H1 (cell line): ENCODE measurements around the gene FAT1. TPM values are rescaled to one million over a fixed set of nuclear protein-coding genes. Genes with fewer than 3 reads are reported as not detected.
A peak's percentile ranks its signal among the peaks of the same experiment; 100 is the strongest.

Experiments used
- CTCF ChIA-PET: fragments of 300-600 bp; sonication (Branson Sonifier 250); formaldehyde crosslinking; loops from one replicate; lab custom pipeline; 2021; ENCODE audit not compliant: partially characterized antibody; lab: Charles Lee
- POLR2A ChIA-PET: fragments of 300-600 bp; sonication (Branson Sonifier 250); formaldehyde crosslinking; loops from one replicate; lab custom pipeline; 2021; ENCODE audit warnings: inconsistent platforms; ENCODE audit not compliant: partially characterized antibody; lab: Charles Lee
- DNase-seq, 2 experiments: peaks; one replicate each; pipeline versions ENCODE4 v3.0.0 to v3.0.0-alpha.2; 2010 to 2022; ENCODE audit warnings: low spot score in 2 of 2, low read depth in 1 of 2, mixed read lengths in 1 of 2
- FAIRE-seq: peaks from 2 replicates; lab custom pipeline; 2011; peaks lifted over from hg19 to GRCh38; lab: Jason Lieb, UNC
- H2AFZ ChIP-seq: 2 replicates; pipeline ENCODE4 v1.8.1; 2012; ENCODE audit warnings: low read length, inconsistent platforms
- H2AK5ac ChIP-seq: 2 replicates; pipeline ENCODE4 v1.6.1; 2013; ENCODE audit warnings: low read depth, low read length
- H2BK120ac ChIP-seq: replicated peaks from 2 replicates; pipeline ENCODE3; 2013; ENCODE audit warnings: low read depth, low read length, inconsistent platforms
- H2BK12ac ChIP-seq: 2 replicates; pipeline ENCODE4 v1.6.1; 2013; ENCODE audit warnings: low read depth, low read length
- H2BK15ac ChIP-seq: 2 replicates; pipeline ENCODE4 v1.6.1; 2013; ENCODE audit warnings: low read length
- H2BK20ac ChIP-seq: 2 replicates; pipeline ENCODE4 v1.6.1; 2013; ENCODE audit warnings: low read length
- H2BK5ac ChIP-seq: 2 replicates; pipeline ENCODE4 v1.6.1; 2013; ENCODE audit warnings: low read depth, low read length
- H3K14ac ChIP-seq: 2 replicates; pipeline ENCODE4 v1.6.1; 2013; ENCODE audit warnings: inconsistent platforms; ENCODE audit not compliant: insufficient read length
- H3K18ac ChIP-seq: 2 replicates; pipeline ENCODE4 v1.6.1; 2013; ENCODE audit warnings: low read length; ENCODE audit errors: extremely low read depth
- H3K23ac ChIP-seq: 2 replicates; pipeline ENCODE4 v1.6.1; 2013; ENCODE audit warnings: inconsistent platforms; ENCODE audit not compliant: insufficient read length
- H3K23me2 ChIP-seq: 2 replicates; pipeline ENCODE4 v1.6.1; 2013; ENCODE audit warnings: low read depth, low read length
- H3K27ac ChIP-seq: 2 replicates; pipeline ENCODE4 v1.6.1; 2011; ENCODE audit warnings: low read depth, low read length, inconsistent platforms
- H3K27me3 ChIP-seq, 4 experiments: replicated peaks in 1 of 4; 1 replicate in 1 of 4; 2 replicates in 3 of 4; pipeline versions ENCODE4 v1.6.1 to v1.8.1; 2011 to 2013; ENCODE audit warnings: low read length in 3 of 4, mild to moderate bottlenecking in 3 of 4, inconsistent platforms in 2 of 4, mixed read lengths in 2 of 4, moderate library complexity in 1 of 4; ENCODE audit not compliant: control insufficient read depth in 3 of 4, insufficient read depth in 3 of 4; ENCODE audit errors: extremely low read depth in 1 of 4
- H3K36me3 ChIP-seq, 4 experiments: 2 replicates each; pipeline versions ENCODE4 v1.6.1 to v1.8.1; 2011 to 2013; ENCODE audit warnings: mild to moderate bottlenecking in 4 of 4, low read length in 3 of 4, moderate library complexity in 2 of 4, control low read depth in 1 of 4, inconsistent platforms in 1 of 4; ENCODE audit not compliant: insufficient read depth in 4 of 4, control insufficient read depth in 2 of 4
- H3K4ac ChIP-seq: replicated peaks from 2 replicates; pipeline ENCODE3; 2013; ENCODE audit warnings: low read length, low read depth, mixed read lengths, inconsistent platforms; ENCODE audit not compliant: insufficient read length
- H3K4me1 ChIP-seq, 4 experiments: replicated peaks in 1 of 4; 1 replicate in 1 of 4; 2 replicates in 3 of 4; pipeline versions ENCODE4 v1.6.1 to v1.8.1; 2011 to 2013; ENCODE audit warnings: low read length in 3 of 4, inconsistent platforms in 2 of 4, mixed read lengths in 1 of 4; ENCODE audit not compliant: insufficient read depth in 4 of 4, control insufficient read depth in 3 of 4
- H3K4me2 ChIP-seq, 2 experiments: 2 replicates each; pipeline versions ENCODE4 v1.6.1 to v1.8.1; 2011 to 2013; ENCODE audit warnings: low read depth in 2 of 2, low read length in 2 of 2, control low read depth in 1 of 2, inconsistent platforms in 1 of 2, mild to moderate bottlenecking in 1 of 2; ENCODE audit not compliant: insufficient read depth in 1 of 2
- H3K4me3 ChIP-seq, 4 experiments: fragments of 200-600, 300-600 bp in 1 of 4; sonication (generic), shearing (Covaris generic), sonication (Bioruptor Twin) in 1 of 4; 2 replicates each; pipeline versions ENCODE4 v1.5.1 to v1.8.1; 2011 to 2016; ENCODE audit warnings: low read length in 4 of 4, low read depth in 3 of 4, control low read depth in 2 of 4, inconsistent platforms in 2 of 4, mild to moderate bottlenecking in 2 of 4, mixed read lengths in 1 of 4, moderate library complexity in 1 of 4; ENCODE audit not compliant: insufficient read depth in 2 of 4; ENCODE audit errors: extremely low read depth in 1 of 4
- H3K56ac ChIP-seq: replicated peaks from 2 replicates; pipeline ENCODE3; 2013; ENCODE audit warnings: low read depth, mild to moderate bottlenecking, mixed read lengths, low read length, inconsistent platforms; ENCODE audit not compliant: insufficient read length
- H3K79me1 ChIP-seq: 2 replicates; pipeline ENCODE4 v1.6.1; 2013; ENCODE audit warnings: low read depth, low read length, control low read depth
- H3K79me2 ChIP-seq, 2 experiments: 2 replicates each; pipeline versions ENCODE4 v1.6.1 to v1.8.1; 2012 to 2013; ENCODE audit warnings: low read length in 2 of 2, mild to moderate bottlenecking in 2 of 2, inconsistent platforms in 1 of 2; ENCODE audit not compliant: insufficient read depth in 2 of 2, control insufficient read depth in 1 of 2
- H3K9ac ChIP-seq, 4 experiments: replicated peaks in 1 of 4; 1 replicate in 1 of 4; 2 replicates in 3 of 4; pipeline versions ENCODE4 v1.6.1 to v1.8.1; 2011 to 2013; ENCODE audit warnings: low read depth in 3 of 4, low read length in 3 of 4, control low read depth in 2 of 4, mild to moderate bottlenecking in 2 of 4, moderate library complexity in 2 of 4, inconsistent platforms in 1 of 4; ENCODE audit errors: extremely low read depth in 1 of 4
- H3K9me3 ChIP-seq, 2 experiments: 2 replicates each; pipeline versions ENCODE4 v1.6.1 to v1.8.1; 2012 to 2013; ENCODE audit warnings: mild to moderate bottlenecking in 2 of 2, moderate library complexity in 2 of 2, control low read depth in 1 of 2, inconsistent platforms in 1 of 2, low read depth in 1 of 2, low read length in 1 of 2, mixed read lengths in 1 of 2; ENCODE audit not compliant: insufficient read depth in 2 of 2
- H4K20me1 ChIP-seq, 2 experiments: replicated peaks in 1 of 2; 2 replicates each; pipeline versions ENCODE3 to v1.8.1; 2011 to 2013; ENCODE audit warnings: inconsistent platforms in 2 of 2, low read length in 2 of 2, mild to moderate bottlenecking in 1 of 2; ENCODE audit not compliant: insufficient read depth in 2 of 2, control insufficient read depth in 1 of 2
- H4K5ac ChIP-seq: 2 replicates; pipeline ENCODE4 v1.6.1; 2013; ENCODE audit warnings: low read length, low read depth, mixed read lengths, inconsistent platforms; ENCODE audit not compliant: insufficient read length
- H4K8ac ChIP-seq: 2 replicates; pipeline ENCODE4 v1.8.0; 2013; ENCODE audit warnings: mild to moderate bottlenecking, moderate library complexity, low read length, inconsistent platforms; ENCODE audit not compliant: insufficient read depth; ENCODE audit errors: extremely low read depth
- H4K91ac ChIP-seq: replicated peaks from 2 replicates; pipeline ENCODE3; 2013; ENCODE audit warnings: low read length, mixed read lengths, inconsistent platforms; ENCODE audit not compliant: insufficient read length
- KDM5A ChIP-seq: fragments of 200-600 bp; IDR thresholded peaks from 2 replicates; pipeline ENCODE4 v1.7.1; 2012; ENCODE audit warnings: mild to moderate bottlenecking, low read length, inconsistent platforms, mixed read lengths
- MAFK ChIP-seq: IDR thresholded peaks from 2 replicates; pipeline ENCODE4 v1.6.1; 2012; ENCODE audit warnings: low read depth, mild to moderate bottlenecking, improper control_type of control experiment, low read length
- WGBS, 2 experiments: shearing (Covaris generic) in 1 of 2; methylation state at CpG; one replicate each; pipeline versions ENCODE4 v1.1.6 to v1.1.7; 2013 to 2015; ENCODE audit warnings: low lambda C conversion rate in 2 of 2, mixed read lengths in 2 of 2, inconsistent platforms in 1 of 2, low coverage in 1 of 2, missing lambda C conversion rate in 1 of 2; ENCODE audit not compliant: insufficient replicate concordance in 2 of 2, insufficient coverage in 1 of 2, insufficient read length in 1 of 2; ENCODE audit errors: extremely low coverage in 1 of 2, missing lambda C conversion rate in 1 of 2; 5-methylcytosine and 5-hydroxymethylcytosine counted together
- polyA plus RNA-seq, 7 experiments: library from polyadenylated mRNA; depleted of rRNA in 3 of 7; stranded (reverse) in 5 of 7; unstranded in 2 of 7; fragments of >200 nt in 5 of 7; fragments of 200-250 nt in 2 of 7; gene quantifications; 1 replicate in 5 of 7; 2 replicates in 1 of 7; 4 replicates in 1 of 7; pipeline versions ENCODE4 v1.2.1 to v1.2.3, GENCODE V29; 2011 to 2013; ENCODE audit warnings: missing spikeins in 2 of 7, mixed read lengths in 2 of 7
- total RNA-seq: library from RNA; stranded (reverse); fragmentation: NEBNext Ultra II Directional; extraction: Animal tissue kit (Norgen Biotek cat#: 25700); gene quantifications from 2 replicates; pipeline ENCODE4 v1.2.1, GENCODE V29; 2021

FAT1 gene
- total and polyA plus RNA-seq, 2 of the 8 experiments (the other 6 are each of a cell fraction or from before 2014, with no cell fraction given) = 94.4 to 137 TPM

DNA sequence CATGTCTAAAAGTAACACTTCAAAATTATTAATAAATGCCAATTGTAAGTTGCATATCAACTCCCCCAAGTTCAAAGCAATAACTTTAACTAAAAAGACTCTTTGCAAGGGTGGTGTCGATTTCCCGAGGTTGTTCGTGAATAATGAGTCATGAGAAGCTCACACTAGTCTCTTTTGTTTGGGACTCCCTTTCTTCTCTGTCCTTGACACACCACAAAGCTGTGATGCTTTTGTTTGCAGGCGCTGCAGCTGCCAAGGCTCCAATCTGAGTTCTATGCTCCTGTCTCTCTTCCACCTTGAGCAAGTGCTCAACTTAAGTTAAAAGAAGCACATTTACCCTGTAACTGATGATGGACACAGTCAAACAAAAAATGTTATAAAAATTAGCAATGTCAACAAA, 65.9 kb downstream of the FAT1 start:
- Histone ChIP-seq H2BK5ac (no peak overlapping the region), H4K20me1 (peaks cover 0 to 6% of the 10 kb centered on the region in 2 experiments), H4K5ac (no peak overlapping the region), H3K56ac (no peak overlapping the region), H3K36me3 (peaks cover 3 to 35% (median 8%) of the 10 kb centered on the region in 4 experiments; a peak in 7 of 8 replicates), H3K4me1 (peaks cover 0 to 12% (median 9%) of the 10 kb centered on the region in 4 experiments; a peak in 4 of 7 replicates), H3K79me1 (peaks cover 2% of the 10 kb centered on the region; the same call in 1 of the 2 replicates), H4K91ac (no peak overlapping the region), H3K18ac (no peak overlapping the region), H2BK20ac (no peak overlapping the region), H3K9me3 (no peaks in the 10 kb centered on the region), H3K27ac (no peak overlapping the region), H4K8ac (no peak overlapping the region), H3K79me2 (peaks cover 0 to 36% of the 10 kb centered on the region in 2 experiments; a peak in 2 of 4 replicates), H3K9ac (no peak overlapping the region), H3K27me3 (no peaks in the 10 kb centered on the region), H3K14ac (no peak overlapping the region), H2BK120ac (no peak overlapping the region), H2BK12ac (no peak overlapping the region), H3K23me2 (no peaks in the 10 kb centered on the region), H2AFZ (no peak overlapping the region), H2AK5ac (no peak overlapping the region), H3K4ac (no peak overlapping the region), H3K4me2 (no peak overlapping the region), H3K23ac (no peak overlapping the region), H3K4me3 (no peak overlapping the region), H2BK15ac (no peak overlapping the region)
- CTCF ChIA-PET = interaction anchor here (1.8 kb wide), 1 partner anchor 12 kb away, joined by 9 read pairs; no protein-coding TSS in a partner anchor
- POLR2A ChIA-PET = no interaction called here
- no peak for TF ChIP-seq KDM5A
- TF ChIP-seq MAFK = 0 out of 2 replicates have a peak, but pooled peaks have one; percentile 2
- WGBS, 2 experiments = 80% methylated on average over 4 of the region's 4 CpGs; no CpG with 5 or more reads in 1 of the 2 experiments
- no peak for DNase-seq
- FAIRE-seq = peak; percentile 55
